GM13976 (cell line): Measurements from ENCODE around the gene S100A8.

ENCODE experiments used
- DNase-seq: peaks from one replicate; pipeline ENCODE4 v3.0.0; 2012; ENCODE audit warnings: low spot score
- in situ Hi-C: fragments of 300-500 bp; cut with MboI; formaldehyde crosslinking; loops from one replicate; pipeline ENCODE4 v1.12.0; 2022; ENCODE audit warnings: low sequenced_read_pairs, mixed read lengths, inconsistent platforms; ENCODE audit not compliant: unreplicated experiment
- TF ChIP-seq, protein P1 (sequence below): IDR thresholded peaks from 2 replicates; pipeline ENCODE4 v1.5.1; 2012; ENCODE audit warnings: borderline replicate concordance, mild to moderate bottlenecking; ENCODE audit not compliant: insufficient read depth; ENCODE audit errors: extremely low read depth, missing control alignments, control extremely low read depth

S100A8 gene

GRCh38 chr1:153344718-153345025 lies 46.2 kb downstream of the S100A8 start:
- TF ChIP-seq, protein P1, sequence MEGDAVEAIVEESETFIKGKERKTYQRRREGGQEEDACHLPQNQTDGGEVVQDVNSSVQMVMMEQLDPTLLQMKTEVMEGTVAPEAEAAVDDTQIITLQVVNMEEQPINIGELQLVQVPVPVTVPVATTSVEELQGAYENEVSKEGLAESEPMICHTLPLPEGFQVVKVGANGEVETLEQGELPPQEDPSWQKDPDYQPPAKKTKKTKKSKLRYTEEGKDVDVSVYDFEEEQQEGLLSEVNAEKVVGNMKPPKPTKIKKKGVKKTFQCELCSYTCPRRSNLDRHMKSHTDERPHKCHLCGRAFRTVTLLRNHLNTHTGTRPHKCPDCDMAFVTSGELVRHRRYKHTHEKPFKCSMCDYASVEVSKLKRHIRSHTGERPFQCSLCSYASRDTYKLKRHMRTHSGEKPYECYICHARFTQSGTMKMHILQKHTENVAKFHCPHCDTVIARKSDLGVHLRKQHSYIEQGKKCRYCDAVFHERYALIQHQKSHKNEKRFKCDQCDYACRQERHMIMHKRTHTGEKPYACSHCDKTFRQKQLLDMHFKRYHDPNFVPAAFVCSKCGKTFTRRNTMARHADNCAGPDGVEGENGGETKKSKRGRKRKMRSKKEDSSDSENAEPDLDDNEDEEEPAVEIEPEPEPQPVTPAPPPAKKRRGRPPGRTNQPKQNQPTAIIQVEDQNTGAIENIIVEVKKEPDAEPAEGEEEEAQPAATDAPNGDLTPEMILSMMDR = no peak
- DNase-seq = peak; percentile 19
- in situ Hi-C loops = no loop called here

DNA sequence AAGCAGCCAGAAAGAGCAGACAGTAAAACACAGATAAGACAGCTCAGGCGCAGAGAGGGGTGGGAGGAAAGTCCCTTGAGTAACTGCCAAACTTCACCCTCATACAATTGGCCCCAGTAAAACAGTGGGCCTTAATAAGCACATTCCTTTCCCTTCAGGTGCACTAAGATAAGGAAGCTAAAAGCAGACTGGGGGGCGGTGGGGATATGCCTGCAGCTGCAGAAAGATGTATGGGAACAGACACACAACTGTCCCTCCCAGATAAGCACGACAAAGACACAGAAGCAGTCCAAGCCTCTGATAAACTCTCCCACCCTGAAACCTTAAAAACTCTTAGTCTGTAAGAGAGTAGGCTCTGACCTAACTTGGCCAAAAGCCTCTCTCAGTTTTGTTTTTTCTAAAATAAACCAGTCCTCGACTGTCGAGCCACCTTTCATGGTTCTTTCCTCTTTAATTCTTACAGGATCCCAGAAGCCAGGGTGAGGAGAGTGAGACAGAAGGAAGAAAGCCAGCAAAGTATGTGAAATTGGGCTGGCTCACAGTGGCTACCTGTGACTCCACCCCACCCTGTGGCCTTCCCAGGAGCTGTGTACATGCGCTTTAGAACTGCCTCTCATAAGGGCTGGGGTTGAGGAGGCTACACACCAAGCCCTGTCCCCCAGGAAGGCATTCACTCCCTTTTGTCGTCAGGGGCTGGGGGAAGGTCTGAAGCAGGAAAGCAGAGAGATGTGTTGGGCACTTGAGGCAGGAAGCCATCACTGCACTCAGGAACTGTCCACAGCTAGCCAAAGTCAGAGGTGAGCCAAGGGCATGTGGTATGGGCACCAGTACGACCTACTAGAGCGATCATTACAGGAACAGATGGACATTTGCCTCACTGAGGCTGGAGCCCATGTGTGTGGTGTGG lies 46.8 kb downstream of the S100A8 start:
- DNase-seq = peak; percentile 32
- in situ Hi-C loops = no loop called here
- TF ChIP-seq, protein P1 = no peak

DNA sequence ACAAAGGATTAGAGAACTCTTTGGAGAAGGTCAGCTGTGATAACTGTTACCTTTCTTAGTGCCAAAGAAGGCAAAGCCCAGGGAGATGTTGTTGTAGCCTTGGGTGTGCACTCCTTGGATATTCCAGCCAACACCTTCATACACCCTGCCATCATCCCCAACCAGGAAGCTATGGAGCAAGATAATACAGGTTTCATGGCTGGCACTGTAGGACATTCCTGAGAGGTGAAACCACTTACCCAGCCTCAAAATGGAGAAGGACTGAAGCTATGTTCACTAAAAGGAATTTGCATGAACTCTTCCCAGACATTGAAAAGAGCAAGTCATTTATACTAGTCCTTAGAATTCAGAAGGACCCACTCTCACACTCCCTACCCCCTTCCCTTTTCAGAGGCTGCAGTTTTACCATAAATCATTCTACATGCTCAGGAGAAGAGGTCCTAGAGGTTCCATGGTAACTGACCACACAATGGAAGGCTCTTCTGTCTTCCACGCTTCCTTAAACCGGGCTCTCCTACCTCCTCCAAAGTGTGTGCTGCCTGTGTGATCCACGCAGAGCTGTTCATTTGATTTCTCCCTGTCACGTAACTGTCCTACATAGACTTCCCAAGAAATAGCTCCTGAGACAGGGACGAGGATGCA lies 47.7 kb downstream of the S100A8 start:
- peak; percentile 4 for DNase-seq
- TF ChIP-seq, protein P1 = no peak
- in situ Hi-C loops = no loop called here

DNA sequence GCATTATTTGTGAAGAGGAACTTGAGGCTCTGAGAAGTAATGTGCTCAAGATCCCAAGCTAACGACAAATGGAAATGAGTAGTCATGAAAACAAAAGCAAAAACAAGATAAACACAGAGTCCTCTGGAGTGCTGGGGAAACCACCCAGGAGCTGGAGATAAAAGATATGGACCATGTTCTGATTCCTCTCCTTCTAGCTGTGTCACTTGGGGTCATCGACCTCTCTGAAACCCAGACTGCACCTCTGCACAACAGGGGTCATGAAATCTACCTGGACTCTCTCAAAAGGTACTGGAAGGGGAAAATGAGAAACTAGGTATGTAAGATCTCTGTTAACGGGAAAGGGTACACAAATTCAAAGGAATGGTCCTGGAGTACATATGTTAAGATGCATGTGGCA lies 48.7 kb downstream of the S100A8 start:
- peak; percentile 6 for DNase-seq
- in situ Hi-C loops = no loop called here
- TF ChIP-seq, protein P1 = no peak

- TF ChIP-seq, protein P1 = no peak
- in situ Hi-C loops = no loop called here
Observed at GRCh38 chr1:153341431-153341934, 49.4 kb downstream of the S100A8 start.

DNA sequence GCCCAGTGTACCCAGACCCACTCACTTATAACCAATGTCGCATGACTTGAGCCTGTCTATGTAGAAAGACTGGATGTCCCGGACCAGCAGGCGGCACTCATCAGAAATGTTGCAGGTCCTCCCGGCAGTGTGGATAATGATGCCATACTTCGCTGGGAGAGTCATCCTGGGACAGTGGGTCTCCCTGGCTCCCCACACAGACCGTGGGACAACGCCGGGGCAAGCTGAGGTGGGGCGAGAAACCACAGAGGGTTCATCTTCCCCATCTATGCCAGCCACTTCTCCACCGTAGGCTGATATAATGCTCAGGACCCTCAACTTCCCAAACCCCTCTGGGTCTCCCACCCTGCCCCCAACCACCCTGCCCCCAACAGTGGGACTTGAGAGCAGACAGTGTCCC lies 50.5 kb downstream of the S100A8 start:
- in situ Hi-C loops = no loop called here
- DNase-seq = no peak
- TF ChIP-seq, protein P1 = no peak

More at GRCh38 chr1:153341431-153341934, 49.4 kb downstream of the S100A8 start:
- no peak for DNase-seq
